GM18508 (cell line): ENCODE data around the gene SBF2.

Experiments used
- ATAC-seq: cut with Tn5 transposase; IDR thresholded peaks from one replicate; pipeline ENCODE4 v1.9.1; 2021; ENCODE audit warnings: moderate number of reproducible peaks; ENCODE audit not compliant: insufficient read depth, unreplicated experiment

Gene SBF2

DNA sequence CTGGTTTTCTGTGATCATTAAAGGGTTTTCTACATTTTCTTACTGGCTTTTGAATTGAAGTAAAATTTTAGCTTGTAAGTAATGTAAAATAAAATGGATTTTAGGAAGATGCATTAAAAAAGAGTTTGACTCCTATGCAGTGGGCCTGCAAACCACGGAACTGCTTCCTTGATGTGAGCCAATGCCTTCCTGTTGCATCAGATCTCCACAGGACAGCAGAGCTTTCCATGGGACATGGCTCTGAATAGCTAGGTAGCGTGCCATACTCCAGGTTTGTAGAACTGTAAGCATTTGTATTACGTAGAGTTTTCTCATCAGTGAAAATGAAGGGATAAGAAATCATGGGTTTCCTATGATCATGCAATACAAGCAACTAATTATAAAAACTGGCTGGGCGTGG is 496.7 kb downstream of the SBF2 start:
- ATAC-seq = no peak

DNA sequence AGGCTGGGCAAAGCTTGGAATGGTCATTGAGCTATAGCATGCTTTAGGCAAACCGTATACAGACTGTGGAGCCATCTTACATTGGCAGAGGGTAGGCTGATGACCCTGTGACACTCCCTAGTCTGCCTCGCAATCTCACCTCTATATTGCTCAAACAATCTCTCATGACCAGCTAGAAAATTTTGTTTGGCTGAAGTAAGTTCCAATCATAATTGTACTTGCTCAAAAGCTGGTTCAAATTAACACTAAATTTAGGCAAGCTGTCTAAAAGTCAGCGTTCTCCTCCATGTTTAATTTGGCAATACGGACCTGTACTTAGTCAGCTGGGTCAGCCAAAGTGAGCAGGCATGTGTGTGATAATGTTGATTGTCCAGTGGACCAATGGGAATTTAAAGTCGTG is 497.2 kb downstream of the SBF2 start:
- ATAC-seq = no peak

DNA sequence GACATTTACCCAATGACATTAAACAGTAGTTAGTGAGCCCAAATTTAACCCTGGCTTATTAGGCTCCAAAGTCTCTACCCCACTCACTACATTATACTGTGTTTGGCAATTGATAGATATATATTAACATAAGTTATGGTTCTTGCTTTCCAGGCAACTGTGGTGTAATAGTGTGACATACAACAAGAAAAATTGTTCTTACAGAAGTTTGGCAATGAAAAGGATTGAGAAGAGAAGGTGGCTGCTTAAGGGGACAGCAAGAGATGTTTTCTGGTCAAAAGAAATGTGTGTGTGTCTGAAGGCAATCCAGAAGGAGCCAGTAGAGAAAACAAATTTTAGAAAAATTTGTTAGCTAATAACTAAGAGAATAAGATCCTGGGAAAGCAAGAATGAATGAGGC is 497.8 kb downstream of the SBF2 start:
- ATAC-seq = no peak

DNA sequence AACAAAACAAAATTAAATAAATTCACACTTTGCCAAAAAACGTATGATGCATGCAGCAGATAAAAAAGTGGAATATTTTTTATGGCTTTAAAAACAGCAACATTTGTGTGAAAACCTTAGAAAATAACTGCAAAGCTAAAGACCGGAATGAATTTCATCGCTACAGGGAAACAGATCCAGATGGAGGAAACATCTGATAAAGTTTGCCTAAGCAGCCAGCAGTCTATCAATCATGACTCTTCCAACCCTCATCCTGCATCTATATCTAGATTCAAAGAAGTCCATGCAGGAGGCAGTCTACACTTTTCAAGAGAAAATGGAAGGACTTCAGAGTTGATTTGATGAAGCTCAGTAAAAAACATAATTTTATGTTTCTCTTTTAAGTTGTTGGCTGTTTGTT is 503.3 kb downstream of the SBF2 start:
- ATAC-seq = no peak

DNA sequence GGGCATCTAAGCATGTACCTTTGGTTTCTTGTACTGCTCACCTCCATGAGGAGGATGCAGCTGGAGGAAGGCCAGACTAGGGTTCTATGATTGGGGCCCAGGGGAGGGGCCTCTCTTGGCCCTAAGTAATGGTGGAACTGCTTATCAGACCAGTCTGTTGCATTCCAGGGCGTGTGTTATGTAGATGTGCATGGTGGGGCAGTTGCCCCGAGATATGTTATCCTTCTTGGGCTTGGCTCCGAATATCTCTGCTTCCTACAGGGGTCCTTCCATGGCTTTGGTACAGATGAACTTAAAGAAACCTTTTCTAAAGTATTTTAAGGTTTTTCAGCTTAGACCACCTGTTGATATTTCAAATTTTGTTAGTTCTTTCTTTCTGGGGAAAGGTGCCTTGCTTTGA is 504.1 kb downstream of the SBF2 start:
- no peak for ATAC-seq

DNA sequence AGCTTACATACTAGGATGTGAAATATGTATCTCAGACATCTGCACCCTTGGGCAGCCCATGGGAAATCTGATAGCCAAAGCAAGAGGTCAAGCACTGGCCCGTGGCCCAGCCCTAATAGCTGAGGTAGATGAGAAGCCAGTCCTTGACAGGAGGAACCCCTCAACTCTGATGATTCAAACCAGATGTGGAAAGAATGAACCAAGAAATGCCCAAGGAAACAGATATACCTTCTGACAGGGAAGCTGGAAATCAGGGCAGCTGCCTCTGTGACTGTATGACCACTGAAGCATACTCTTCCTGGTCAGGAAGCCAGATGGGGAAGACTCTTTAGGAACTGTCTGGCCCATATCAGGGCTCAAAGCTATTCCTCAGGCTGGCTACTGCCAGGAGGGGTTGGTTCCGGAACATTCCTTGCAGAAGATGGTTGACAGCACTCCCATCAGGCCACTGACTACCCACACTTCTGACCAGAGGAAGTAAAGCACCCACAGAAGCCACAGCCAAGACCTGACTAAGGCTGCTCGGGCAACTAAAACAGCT is 506.0 kb downstream of the SBF2 start:
- no peak for ATAC-seq

DNA sequence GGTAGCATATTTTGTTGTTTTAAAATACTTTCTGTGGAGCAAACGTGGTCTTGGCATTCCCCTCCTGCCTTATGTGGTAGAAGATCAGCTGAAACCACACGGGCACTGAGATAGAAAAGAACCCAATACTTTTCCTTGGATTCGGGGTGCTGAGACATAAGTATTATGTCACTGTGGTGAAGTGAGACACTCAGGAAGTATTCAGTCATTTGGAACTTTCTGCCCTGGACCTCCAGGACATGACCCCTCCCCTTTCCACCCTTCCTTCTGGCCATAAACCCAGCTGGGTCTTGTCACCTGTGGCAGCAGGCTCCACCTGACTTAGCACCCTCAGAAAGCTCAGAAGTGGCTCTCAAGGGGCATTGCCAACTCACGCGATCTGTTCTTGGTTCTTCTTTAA is 506.8 kb downstream of the SBF2 start:
- ATAC-seq = no peak

DNA sequence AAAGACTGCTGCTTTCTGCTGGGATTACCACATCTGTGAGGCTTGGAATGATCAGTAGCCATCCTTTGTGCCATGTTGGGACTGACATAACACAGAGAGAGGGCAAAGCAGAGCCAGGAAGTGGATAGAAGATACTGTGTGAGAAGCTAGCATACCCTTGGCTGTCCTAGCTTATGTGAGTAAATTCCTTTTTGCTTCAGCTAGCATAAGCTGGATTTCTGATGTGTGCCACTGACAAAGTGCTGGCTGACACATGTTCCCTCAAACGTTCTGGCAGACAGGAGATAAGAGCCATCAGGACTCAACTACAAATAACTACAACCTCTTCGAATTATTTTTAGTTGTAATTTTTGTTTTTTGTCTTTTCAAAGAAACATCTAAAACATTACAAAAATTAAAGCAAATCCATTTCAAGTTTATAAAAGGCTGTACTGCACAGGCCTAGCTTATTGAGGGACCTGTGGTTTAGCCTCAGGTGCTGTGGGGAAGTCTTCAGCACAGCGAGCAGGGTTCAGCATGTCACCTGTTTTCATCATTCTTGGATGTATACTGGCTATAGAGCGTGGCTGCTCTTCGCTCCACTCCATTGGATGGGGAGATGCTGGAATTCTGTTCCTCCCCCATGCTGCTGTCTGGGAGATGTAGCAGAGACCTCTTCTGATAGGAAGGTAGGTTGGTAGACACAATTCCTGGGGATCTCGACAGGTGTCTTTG is 509.3 kb downstream of the SBF2 start:
- no peak for ATAC-seq

DNA sequence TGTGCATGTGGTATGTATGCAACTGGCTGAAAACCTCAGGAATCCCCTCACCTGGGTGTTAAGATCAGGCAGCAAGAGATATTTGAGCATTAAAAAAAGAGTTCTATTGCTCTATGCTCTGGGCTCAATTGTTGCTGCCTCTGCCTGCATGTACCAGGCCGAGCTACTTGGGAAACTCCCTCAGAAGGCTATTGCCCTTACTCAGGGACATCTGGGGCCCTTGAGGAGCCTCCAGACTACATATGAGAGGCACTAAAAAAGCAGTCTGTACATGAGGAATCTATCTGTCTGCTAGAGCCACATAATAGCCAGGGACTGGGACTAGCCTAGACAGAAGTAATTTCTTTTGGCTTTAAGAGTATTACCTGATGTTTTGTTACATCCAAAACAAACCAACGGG is 510.0 kb downstream of the SBF2 start:
- no peak for ATAC-seq

DNA sequence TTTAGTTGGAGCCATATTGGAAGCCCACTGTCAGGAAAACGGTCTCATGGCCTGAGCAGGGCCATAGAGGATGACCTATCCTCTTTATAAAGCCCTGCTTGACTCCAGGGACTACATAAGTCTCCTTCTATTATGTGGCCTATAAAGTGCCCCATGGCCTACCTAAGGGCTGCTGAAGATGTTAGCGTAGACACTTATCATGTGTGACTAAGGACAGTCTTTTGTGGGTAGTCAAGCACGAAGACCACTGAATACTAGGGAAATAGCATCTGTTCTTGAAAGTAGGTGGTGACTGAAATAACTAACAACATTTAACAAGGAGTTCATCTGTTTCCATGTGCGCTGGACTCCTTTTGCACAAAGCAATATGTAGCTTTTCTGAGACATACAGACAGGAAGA is 513.1 kb downstream of the SBF2 start:
- ATAC-seq = no peak

DNA sequence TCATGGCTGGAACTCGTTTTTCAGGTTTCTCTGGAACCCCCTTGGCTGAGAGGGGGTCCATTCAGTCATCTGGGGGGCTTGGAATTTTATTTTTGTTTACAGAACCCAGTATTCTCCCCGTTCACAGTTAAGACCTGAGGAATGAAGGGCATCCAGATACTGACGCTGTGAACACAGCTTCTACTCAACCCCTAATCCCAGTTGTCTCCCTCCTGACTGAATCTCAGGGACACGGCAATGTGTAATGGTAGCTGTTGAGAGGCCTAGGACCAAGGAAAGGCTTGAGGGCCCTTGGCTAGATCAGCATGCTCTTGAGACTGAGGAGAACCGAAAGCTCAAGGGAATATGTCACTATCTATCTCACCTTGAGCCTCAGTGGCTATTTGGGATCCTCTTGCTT is 516.5 kb downstream of the SBF2 start:
- ATAC-seq = no peak

DNA sequence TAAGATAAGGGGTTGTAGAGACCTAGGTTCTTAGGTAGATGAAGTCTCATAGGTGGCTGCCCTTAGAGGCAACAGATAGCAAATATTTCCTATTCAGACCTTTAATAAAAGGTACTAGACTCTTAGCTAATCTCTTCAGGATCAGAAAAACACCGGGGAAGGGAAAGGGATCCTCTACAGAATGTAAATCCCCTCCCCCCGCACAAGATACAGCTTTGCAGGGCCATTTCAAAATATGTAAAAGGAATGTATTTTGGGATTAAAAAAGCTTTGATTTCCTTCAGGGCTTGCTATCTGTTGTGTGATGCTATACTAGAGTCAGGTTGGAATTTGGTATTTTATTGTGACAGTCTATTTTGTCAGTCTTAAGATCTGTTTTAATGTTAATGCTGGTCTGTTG is 517.0 kb downstream of the SBF2 start:
- no peak for ATAC-seq

DNA sequence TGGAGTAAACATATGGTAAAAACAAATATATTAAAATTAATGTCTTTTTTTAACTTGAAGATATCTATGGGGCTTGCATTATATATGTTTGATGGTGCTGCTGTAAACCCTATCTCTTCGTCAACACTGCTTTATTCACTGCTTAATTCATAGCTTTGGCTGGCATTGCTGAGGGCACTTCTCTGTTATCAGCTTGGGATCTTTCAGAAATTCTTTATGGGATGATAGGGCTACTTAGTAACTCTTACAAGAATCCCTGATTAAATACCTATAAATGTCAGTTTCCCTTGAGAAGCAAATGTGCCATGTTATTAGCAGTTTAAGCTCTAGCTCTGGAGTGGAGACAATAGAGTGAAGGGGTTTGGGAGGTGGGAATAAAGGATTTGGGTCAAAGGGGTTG is 517.8 kb downstream of the SBF2 start:
- no peak for ATAC-seq

DNA sequence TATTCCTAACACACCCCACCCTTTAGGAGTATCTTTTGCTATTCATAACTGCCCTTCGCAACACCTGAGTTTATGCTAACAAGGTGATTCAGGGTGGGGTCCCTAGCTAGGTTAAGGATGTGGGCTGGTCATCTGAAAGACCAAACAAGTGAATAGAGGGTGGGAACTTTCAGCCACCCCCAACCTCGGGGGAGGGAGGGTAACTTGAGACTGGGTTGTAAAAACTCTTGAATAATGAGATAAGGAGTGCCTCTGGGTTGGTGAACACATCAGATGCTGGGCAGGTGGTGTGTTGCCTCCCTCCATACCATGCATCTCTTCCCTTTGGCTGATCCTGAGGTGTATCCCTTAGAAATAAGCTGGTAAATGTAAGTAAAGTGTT is 518.6 kb downstream of the SBF2 start:
- ATAC-seq = no peak

DNA sequence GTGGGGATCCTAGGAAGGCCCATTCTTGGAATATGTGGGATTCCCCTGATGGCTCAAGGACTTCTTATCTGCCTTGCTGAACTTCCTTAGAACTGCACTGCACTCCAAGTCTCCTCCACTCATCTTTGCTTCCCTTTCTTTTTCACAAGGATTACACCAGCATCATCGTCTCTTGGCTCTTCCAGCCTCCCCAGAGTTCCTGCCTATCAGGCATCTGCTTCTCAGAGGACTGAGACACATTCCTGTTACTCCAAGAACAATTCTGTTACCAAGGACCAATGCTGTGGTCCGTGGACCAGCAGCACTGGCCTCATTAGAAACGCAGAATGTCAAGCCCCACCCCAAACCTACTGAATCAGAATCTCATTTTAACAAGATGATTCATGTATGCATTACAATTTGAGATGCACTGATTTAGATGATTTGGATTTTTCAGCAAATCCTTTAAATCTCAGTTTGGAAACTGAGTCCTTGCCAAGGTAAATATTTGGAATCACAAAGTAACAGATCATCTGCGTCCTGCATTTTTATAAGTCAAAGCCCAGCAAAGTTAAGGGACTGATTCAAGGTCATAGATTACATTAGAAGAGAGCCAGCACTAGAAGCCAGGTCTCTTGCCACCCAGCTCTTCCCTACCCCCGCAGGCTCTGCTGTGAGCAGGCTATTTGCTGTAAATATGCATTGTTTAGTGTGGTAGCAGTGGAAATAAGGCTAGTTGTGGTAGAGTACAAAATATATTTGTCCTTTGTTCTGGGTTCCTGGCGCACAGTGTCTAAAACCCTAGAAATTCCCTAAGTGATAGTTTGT is 519.2 kb downstream of the SBF2 start:
- no peak for ATAC-seq

DNA sequence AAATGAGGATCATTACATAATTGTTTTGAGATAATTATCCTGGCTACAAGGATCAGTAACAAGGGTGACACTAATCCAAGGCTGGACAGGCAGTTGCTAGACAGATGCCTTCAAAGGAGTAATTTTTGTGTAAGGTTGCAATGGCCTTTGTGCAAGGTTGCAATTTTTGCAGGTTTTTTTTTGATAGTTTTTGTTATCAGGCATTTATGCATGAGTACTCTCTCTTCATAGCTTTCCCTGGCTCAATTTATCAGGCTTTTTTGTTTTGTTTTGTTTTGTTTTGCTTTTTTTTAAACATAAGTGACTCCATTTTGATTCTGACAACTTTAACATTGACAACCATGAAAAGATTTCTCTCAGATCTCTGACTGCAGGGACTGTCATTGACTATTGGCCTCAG is 519.9 kb downstream of the SBF2 start:
- no peak for ATAC-seq

DNA sequence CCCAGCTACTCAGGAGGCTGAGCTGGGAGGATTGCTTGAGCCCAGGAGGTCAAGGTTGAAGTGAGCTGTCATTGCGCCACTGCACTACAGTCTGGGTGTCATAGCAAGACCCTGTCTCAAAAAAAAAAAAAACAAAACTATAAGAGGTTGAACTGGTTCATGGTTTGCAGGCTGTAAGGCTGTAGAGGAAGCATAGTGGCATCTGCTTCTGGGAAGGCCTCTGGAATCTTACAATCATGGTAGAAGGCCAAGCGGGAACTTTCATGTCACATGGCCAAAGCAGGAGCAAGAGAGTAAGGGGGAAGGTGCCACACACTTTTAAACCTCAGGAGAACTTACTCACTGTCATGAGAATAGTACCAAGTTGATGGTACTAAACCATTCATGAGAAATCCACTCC is 520.5 kb downstream of the SBF2 start:
- ATAC-seq = no peak

DNA sequence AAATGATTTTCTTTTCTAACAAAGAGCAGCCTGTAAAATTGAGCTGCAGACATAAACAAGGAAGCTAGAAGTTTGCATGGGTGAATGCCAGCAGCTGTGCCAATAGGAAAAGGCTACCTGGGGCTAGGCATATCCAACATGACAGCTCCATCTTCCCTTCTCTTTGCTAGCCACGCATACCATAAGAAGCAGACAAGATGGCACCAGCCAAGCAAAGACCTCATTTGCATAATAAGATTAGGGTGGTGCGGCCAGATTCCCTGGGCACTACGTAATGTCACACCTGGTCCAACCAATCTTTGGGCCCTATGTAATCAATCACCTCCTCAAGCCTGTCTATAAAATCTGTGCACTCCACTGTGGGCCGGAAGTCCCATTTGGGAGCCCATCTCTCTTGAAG is 521.8 kb downstream of the SBF2 start:
- no peak for ATAC-seq

DNA sequence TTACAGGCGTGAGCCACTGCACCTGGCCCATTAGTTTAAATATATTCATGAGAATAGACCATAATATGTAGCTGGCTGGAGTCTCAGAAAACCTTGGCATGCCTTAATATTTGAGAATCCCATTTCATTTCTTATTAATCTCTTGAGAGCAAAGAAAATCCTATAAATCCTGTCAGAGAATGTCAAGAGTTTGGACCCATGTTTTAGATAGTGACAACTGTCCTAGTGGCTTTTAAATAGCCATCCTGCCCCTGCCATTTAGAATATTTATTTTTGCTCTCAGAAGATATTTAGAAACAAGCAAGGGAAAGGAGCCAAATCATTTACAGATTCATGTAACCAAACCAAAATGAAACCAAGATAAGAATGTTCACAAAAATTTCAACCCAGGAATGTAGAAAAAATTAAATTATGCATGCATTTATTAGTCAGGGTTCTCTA is 522.9 kb downstream of the SBF2 start:
- ATAC-seq = no peak

DNA sequence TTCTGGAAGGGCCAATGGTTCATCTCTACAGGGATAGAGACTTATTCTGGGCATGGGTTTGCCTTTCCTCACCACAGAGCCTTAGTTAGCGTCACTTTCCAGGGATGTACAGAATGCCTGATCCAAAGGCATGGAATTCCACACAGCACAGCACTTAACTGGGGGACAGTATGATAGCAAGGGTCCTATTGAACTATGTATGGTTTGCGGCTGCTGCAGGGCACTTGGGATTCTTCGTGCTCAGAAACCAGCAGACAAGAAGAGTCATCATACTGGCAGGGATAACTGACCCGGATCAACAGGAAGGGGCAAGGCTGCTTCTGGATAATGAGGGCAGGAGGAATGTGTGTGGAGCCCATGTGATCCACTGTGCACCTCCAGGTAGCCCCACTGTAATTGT is 524.4 kb downstream of the SBF2 start:
- no peak for ATAC-seq

DNA sequence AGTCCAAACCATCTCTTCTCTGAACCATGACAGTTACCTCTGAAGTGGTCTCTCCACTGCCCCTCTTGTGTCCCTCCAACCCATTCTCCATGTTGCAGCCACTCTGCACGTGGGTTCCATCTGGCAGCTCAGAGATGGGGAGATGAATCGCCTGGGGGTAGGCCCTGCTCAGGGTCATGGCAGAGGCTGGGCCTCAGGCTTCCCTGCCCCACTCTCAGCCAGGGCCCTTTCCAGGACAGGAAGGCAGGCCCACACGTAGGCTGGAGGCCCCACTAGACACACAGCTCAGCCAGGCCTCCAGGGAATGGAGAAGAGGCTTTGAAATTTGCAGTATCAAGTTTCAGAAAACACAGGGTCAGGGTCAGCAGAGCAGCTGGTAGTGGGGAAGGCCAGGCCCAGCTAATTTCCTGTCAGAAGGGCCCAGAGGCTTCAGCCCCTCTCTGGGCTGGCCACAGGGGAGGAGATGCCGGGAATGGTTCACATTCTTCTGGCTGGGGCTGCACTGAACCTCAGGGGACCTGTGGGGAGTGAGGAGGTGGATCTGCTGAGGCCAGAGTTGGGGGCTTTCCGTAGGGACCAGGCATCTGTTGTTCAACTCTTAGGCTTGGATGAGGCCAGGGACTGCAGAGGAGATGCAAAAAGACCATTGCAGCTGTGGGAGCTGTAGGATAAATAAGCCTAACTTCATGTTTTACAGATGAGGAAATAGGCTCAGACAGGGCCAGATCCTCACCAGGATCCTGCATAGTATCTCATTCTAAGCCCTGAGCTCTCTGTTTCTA is 528.5 kb downstream of the SBF2 start:
- ATAC-seq = no peak
